LoVo (cell line): Measurements from ENCODE around the gene SERPINE1.
"Not testable (repeated sequence)": the region's sequence is repeated elsewhere in the genome, so short reads cannot be mapped to it uniquely, and the experiment has no call there.

Experiments
- DNase-seq: peaks from one replicate; pipeline ENCODE4 v3.0.0-alpha.2; 2016; ENCODE audit warnings: low spot score

The SERPINE1 gene

GRCh38 chr7:101126651-101127459 is at the start of gene SERPINE1:
SERPINE1 (plus strand) TSS chr7:101127104; CDS start chr7:101128394, 1,290 bp downstream.
- no peak for DNase-seq

GRCh38 chr7:101077303-101078086 is 49.4 kb upstream of the SERPINE1 start:
- peak; percentile 92 for DNase-seq

- no peak for DNase-seq
Observed at GRCh38 chr7:101081432-101081831, 45.5 kb upstream of the SERPINE1 start.

GRCh38 chr7:101084865-101085161 is 42.1 kb upstream of the SERPINE1 start:
- DNase-seq, result no peak

GRCh38 chr7:101085162-101085964 is 41.5 kb upstream of the SERPINE1 start, which contains the start of gene TRIM56:
TRIM56 (plus strand) TSS chr7:101085481; CDS start chr7:101087313, 1,832 bp downstream.
- DNase-seq, result peak; percentile 91

GRCh38 chr7:101087334-101088068 is 39.4 kb upstream of the SERPINE1 start:
- no peak for DNase-seq

GRCh38 chr7:101088069-101088425 is 38.9 kb upstream of the SERPINE1 start:
- DNase-seq, result no peak

GRCh38 chr7:101088858-101089529 is 37.9 kb upstream of the SERPINE1 start:
- no peak for DNase-seq

- DNase-seq, result no peak
Observed at GRCh38 chr7:101089876-101090275, 37.0 kb upstream of the SERPINE1 start.

- not testable (repeated sequence) for DNase-seq
Observed at GRCh38 chr7:101092266-101092905, 34.5 kb upstream of the SERPINE1 start.

- no peak for DNase-seq
Observed at GRCh38 chr7:101093906-101094305, 33.0 kb upstream of the SERPINE1 start.

GRCh38 chr7:101094376-101094775 is 32.5 kb upstream of the SERPINE1 start:
- no peak for DNase-seq

GRCh38 chr7:101094791-101095375 is 32.0 kb upstream of the SERPINE1 start:
- peak; percentile 38 for DNase-seq

GRCh38 chr7:101096331-101096956 is 30.5 kb upstream of the SERPINE1 start:
- no peak for DNase-seq

GRCh38 chr7:101096957-101097347 is 30.0 kb upstream of the SERPINE1 start:
- no peak for DNase-seq

GRCh38 chr7:101097561-101097960 is 29.3 kb upstream of the SERPINE1 start:
- DNase-seq, result no peak

GRCh38 chr7:101099969-101100781 is 26.7 kb upstream of the SERPINE1 start:
- DNase-seq, result peak; percentile 97

- DNase-seq, result no peak
Observed at GRCh38 chr7:101100858-101101847, 25.8 kb upstream of the SERPINE1 start.
